Sciatic nerve (tissue), 2 donors: ENCODE data around the gene DMBT1. TPM values are rescaled to one million over a fixed set of nuclear protein-coding genes. Genes with fewer than 3 reads are reported as not detected.

Experiments
- ATAC-seq: fragments of 200-7000 bp; cut with Tn5 transposase; one replicate; pipeline ENCODE4 v1.9.1; 2020; ENCODE audit warnings: mild to moderate bottlenecking, moderate library complexity
- DNase-seq: peaks from one replicate; pipeline ENCODE4 v3.0.0-alpha.2; 2020; ENCODE audit warnings: low spot score
- intact Hi-C: fragments of 100-400 bp; cut with DNase I; formaldehyde crosslinking; loops from one replicate; pipeline ENCODE4 v1.14.2; 2022
- total RNA-seq: library from RNA; stranded (reverse); fragmentation: NEBNext Ultra II Directional; extraction: Animal tissue kit (Norgen Biotek cat#: 25700); gene quantifications from one replicate; pipeline ENCODE4 v1.2.1, GENCODE V29; 2021
- donor health status: DM: no; HTN: no; CAD: no.
- donor health status: DM: no; HTN: no; CAD: no.

The DMBT1 gene
- total RNA-seq, 1 donor from 2014 or later: not detected

- intact Hi-C loops: no loop called here
- ATAC-seq (peak; percentile 72), DNase-seq (no peak)
Observed at GRCh38 chr10:122689146-122689820, 128.7 kb downstream of the DMBT1 start.

GRCh38 chr10:122692744-122693143 is 132.2 kb downstream of the DMBT1 start:
- ATAC-seq (no peak), DNase-seq (no peak)
- intact Hi-C loops: no loop called here

Other genes with a start within 250 kb of the DMBT1 start
- 41.2 TPM for gene PLEKHA1, start 186.0 kb upstream of the DMBT1 start, total RNA-seq
- not detected for gene ARMS2, start 106.1 kb upstream of the DMBT1 start, total RNA-seq
- gene HTRA1, start 99.2 kb upstream of the DMBT1 start, total RNA-seq: 123 TPM
- gene C10orf120, start 139.1 kb downstream of the DMBT1 start, total RNA-seq: not detected